Ascending aorta (tissue), 2 donors: ENCODE measurements around the gene RTP5. TPM values are rescaled to one million over a fixed set of nuclear protein-coding genes. Genes with fewer than 3 reads are reported as not detected.

Experiments used
- DNase-seq, 2 donors: peaks; one replicate each; pipeline ENCODE4 v3.0.0-alpha.2; 2019; ENCODE audit warnings: low spot score in 2 of 2
- H3K27ac ChIP-seq, 2 donors: fragments of 200-600 bp; sonication (generic); one replicate each; pipeline ENCODE4 v1.5.1; 2016 to 2017; ENCODE audit warnings: mild to moderate bottlenecking in 1 of 2
- H3K27me3 ChIP-seq: fragments of 200-600 bp; sonication (generic); one replicate; pipeline ENCODE4 v1.5.1; 2017
- H3K36me3 ChIP-seq, 2 donors: fragments of 200-600 bp; sonication (generic); one replicate each; pipeline ENCODE4 v1.5.1; 2016
- H3K4me1 ChIP-seq, 2 donors: fragments of 200-600 bp; sonication (generic); one replicate each; pipeline ENCODE4 v1.5.1; 2016 to 2017; ENCODE audit warnings: mild to moderate bottlenecking in 1 of 2
- H3K4me3 ChIP-seq, 2 donors: fragments of 200-600 bp; sonication (generic); one replicate each; pipeline ENCODE4 v1.5.1; 2016 to 2017; ENCODE audit warnings: mild to moderate bottlenecking in 1 of 2
- H3K9me3 ChIP-seq, 2 donors: fragments of 200-600 bp; sonication (generic); one replicate each; pipeline ENCODE4 v1.5.1; 2016
- intact Hi-C: fragments of 100-400 bp; cut with DNase I; formaldehyde crosslinking; loops from one replicate; pipeline ENCODE4 v1.15.1; 2023
- total RNA-seq: library from RNA; depleted of rRNA; stranded (reverse); fragments of >200 nt; gene quantifications from one replicate; pipeline ENCODE4 v1.1.0, GENCODE V29; 2016
- TF ChIP-seq, protein P1 (sequence below), 3 experiments: fragments of 200-600 bp in 2 of 3; fragments of 450-650 bp in 1 of 3; sonication (generic) in 2 of 3; IDR thresholded peaks; one replicate each; pipeline ENCODE4 v1.5.1; 2016 to 2019; ENCODE audit warnings: antibody characterized with exemption in 3 of 3, mild to moderate bottlenecking in 1 of 3, moderate library complexity in 1 of 3

Gene RTP5
- total RNA-seq, 1 donor from 2014 or later: not detected

DNA sequence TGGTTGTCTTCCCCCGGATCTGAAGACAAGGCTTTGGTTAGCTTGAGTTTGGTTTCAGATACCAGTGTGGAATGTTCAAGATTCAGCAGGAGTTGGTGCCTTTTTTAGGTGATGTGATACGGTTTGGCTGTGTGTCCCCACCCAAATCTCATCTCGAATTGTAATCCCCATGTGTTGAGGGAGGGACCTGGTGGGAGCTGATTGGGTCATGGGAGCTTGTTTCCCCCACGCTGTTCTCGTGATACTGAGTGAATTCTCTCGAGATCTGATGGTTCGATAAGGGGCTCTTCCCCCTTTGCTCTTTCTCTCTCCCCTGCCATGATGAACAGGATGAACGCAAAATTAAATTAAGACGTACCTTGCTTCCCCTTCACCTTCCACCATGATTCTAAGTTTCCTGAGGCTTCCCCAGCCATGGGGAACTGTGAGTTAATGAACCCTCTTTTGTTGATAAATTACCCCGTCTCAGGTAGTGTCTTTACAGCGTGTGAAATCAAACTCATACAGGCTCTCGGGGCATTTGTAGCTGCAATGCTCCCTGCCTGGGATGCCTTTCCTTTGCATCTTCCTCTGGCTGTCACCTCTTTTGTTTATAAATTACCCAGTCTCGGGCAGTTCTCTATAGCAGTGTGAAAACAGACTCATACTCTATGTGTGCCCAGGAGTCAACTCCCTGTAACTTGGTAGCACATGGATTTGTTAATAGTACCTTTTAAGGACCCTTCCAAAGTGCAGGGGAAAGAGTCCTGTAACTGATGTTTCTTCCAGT, 32.1 kb upstream of the RTP5 start:
- H3K4me3 ChIP-seq: no peak overlapping the region
- TF ChIP-seq, protein P1, sequence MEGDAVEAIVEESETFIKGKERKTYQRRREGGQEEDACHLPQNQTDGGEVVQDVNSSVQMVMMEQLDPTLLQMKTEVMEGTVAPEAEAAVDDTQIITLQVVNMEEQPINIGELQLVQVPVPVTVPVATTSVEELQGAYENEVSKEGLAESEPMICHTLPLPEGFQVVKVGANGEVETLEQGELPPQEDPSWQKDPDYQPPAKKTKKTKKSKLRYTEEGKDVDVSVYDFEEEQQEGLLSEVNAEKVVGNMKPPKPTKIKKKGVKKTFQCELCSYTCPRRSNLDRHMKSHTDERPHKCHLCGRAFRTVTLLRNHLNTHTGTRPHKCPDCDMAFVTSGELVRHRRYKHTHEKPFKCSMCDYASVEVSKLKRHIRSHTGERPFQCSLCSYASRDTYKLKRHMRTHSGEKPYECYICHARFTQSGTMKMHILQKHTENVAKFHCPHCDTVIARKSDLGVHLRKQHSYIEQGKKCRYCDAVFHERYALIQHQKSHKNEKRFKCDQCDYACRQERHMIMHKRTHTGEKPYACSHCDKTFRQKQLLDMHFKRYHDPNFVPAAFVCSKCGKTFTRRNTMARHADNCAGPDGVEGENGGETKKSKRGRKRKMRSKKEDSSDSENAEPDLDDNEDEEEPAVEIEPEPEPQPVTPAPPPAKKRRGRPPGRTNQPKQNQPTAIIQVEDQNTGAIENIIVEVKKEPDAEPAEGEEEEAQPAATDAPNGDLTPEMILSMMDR (IDR thresholded peaks at IDR 0.05): no peak
- no peaks in the 10 kb centered on the region for H3K9me3 ChIP-seq
- H3K27me3 ChIP-seq: peaks cover 5% of the 10 kb centered on the region
- no peaks in the 10 kb centered on the region for H3K36me3 ChIP-seq
- no peak overlapping the region for H3K27ac ChIP-seq
- intact Hi-C loops: no loop called here
- H3K4me1 ChIP-seq: peaks cover 0 to 6% of the 10 kb centered on the region in 2 donors
- no peak for DNase-seq

DNA sequence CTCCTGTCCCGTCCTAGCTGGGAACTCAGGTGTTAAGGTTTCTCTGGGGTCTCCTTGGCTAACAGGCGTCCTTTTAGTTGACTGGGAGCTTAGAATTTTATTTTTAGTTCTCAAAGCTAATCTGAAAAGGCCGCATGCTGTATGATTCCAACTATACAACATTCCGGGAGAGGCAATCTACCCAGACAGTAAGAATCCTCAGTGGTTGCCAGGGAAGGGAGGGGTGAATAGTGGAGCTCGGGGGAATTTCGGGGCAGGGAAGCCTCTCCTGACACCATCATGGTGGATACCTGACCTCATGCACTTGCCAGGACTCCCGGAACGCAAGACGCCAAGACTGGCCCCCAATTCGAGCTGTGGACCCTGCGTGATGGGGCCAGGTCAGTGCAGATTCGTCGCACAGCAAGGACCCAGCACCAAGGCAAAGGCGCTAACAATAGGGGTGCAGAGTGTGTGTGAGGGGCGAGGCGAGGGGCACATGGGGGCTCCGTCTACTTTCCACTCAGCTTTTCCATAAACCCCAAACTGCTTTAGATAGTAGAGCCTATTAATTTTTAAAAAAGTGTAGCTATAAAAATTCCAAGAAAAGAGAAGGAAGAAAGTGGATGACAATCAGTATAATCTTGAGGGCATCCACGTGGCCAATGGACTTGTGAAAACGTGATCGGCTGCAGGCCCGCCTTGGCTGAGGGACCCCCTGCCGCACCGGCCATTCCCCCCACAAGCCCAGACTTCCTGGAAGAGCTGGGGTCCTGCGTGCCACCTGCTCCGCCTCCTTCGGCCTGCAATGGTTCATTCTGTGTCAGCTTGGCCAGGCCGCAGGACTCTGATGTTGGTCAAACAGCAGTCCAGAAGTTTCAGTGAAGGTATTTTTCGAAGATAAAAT, 28.1 kb upstream of the RTP5 start:
- intact Hi-C loops: no loop called here
- TF ChIP-seq, protein P1 (IDR thresholded peaks at IDR 0.05): no peak
- H3K36me3 ChIP-seq: no peaks in the 10 kb centered on the region
- DNase-seq: no peak
- no peak overlapping the region for H3K4me3 ChIP-seq
- H3K27ac ChIP-seq: peak overlapping the region in 1 of 2 donors; percentile 1
- no peaks in the 10 kb centered on the region for H3K27me3 ChIP-seq
- H3K9me3 ChIP-seq: no peaks in the 10 kb centered on the region
- H3K4me1 ChIP-seq: peaks cover 8% of the 10 kb centered on the region in 2 donors

DNA sequence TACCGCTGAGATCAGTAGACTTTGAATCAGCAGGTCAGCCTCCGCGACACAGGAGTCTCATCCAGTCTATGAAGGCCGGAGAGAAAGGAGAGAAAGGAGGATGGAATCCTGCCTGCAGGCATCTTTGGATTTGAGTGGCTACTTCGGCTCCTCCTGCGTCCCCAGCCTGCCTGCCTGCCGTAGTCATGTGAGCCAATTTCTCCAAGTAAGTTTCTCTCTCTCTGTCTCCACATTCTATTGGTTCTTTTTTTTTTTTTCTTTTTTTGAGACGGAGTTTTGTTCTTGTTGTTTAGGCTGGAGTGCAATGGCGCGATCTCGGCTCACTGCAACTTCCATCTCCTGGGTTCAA, 27.5 kb upstream of the RTP5 start:
- Histone ChIP-seq H3K4me3 (no peak overlapping the region), H3K27ac (peak overlapping the region; percentile 1 to 20), H3K27me3 (no peaks in the 10 kb centered on the region), H3K9me3 (no peaks in the 10 kb centered on the region), H3K36me3 (no peaks in the 10 kb centered on the region), H3K4me1 (peaks cover 8% of the 10 kb centered on the region in 2 donors)
- intact Hi-C loops: no loop called here
- DNase-seq: no peak
- TF ChIP-seq, protein P1 (IDR thresholded peaks at IDR 0.05): no peak

DNA sequence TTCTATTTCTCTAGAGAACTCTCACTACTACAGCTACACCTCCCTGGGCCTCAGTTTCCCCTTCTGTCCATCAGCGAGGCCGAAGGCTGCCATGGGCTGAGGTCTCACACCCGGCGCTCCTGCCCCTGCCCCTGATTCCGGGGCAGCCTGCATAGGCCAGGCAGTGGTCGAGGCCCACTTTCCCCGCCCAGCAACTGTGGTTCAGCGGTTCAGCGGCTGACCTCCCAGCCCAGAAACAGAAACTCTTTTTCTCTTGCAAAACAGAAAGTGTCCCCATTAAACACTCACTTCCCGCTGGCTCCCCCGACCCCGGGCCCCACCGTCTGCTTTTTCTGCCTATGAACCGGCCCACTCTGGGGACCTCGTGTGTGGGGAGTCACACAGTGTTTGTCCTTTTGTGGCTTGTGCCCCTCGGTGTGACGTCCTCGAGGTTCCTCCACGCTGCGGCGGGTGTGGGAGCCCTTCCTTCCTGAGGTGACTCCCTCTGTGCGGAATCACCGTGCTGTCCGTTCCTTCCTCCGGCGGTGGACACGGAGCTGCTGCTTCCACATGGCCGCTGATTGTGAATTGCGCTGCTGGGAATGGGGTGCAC, 26.8 kb upstream of the RTP5 start:
- H3K36me3 ChIP-seq: no peaks in the 10 kb centered on the region
- intact Hi-C loops: no loop called here
- peak; percentile 64 to 86 for DNase-seq
- TF ChIP-seq, protein P1 (IDR thresholded peaks at IDR 0.05): no peak
- H3K9me3 ChIP-seq: no peaks in the 10 kb centered on the region
- no peaks in the 10 kb centered on the region for H3K27me3 ChIP-seq
- H3K27ac ChIP-seq: peak overlapping the region; percentile 36 to 46
- no peak overlapping the region for H3K4me3 ChIP-seq
- H3K4me1 ChIP-seq: peaks cover 8% of the 10 kb centered on the region in 2 donors

DNA sequence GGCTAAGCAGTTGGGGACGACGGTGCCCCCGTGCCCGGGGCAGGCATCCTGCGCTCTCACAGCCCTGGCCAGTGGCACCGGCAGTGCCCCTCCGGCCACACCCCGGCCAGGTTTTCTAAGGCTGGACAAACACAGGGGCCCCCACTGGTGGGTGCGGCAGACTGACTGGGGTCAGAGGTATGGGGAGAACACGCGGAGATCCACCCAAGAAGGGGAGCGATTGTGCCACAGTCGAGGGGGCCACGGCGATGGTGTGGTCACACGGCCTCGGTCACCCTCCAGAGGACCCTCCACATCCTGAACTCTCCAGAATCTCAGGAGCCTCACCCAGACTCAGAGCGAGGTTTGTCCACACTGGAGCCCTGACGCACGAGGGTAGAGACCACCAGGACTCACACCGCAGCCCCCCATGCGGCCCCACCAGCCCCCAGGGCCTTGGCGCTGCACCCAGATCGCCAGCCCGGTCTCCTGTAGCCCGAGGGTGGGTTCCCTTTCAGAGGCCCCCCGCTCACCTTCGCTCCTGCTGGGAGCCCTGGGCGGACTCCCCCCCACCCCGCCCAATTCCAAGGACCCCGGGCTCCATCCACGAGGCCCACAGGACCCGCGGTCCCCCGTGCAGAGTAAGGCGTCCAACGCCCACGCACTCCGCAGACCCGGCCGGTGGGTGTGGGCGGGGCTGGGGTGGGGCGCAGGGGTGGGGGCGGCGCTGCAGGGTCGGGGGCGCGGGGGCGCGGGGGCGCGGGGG, 26.0 kb upstream of the RTP5 start:
- Histone ChIP-seq H3K27ac (peak overlapping the region; percentile 46 to 60), H3K36me3 (no peaks in the 10 kb centered on the region), H3K4me3 (peak overlapping the region; percentile 54 to 63), H3K27me3 (no peaks in the 10 kb centered on the region), H3K9me3 (no peaks in the 10 kb centered on the region), H3K4me1 (peaks cover 8% of the 10 kb centered on the region in 2 donors)
- intact Hi-C loops: loop anchor here (2.0 kb wide), 1 partner anchor 109 kb away; the partner anchor contains the start of gene D2HGDH
- TF ChIP-seq, protein P1 (IDR thresholded peaks at IDR 0.05): no peak
- DNase-seq: no peak
